HL-60/S4 treated with retinoic acid at 250 ng/mL for 4 days and 3 days (cell line): ENCODE data around the gene JARID2.

Source experiments
- in situ Hi-C: fragments of 300-500 bp; cut with MboI; formaldehyde crosslinking; loops from 2 replicates; pipeline ENCODE4 v1.7.0; 2022; ENCODE audit warnings: low sequenced_read_pairs

The JARID2 gene

GRCh38 chr6:15349379-15349778, 103.5 kb downstream of the JARID2 start:
- in situ Hi-C loops, result no loop called here

GRCh38 chr6:15350386-15351083, 104.7 kb downstream of the JARID2 start:
- in situ Hi-C loops, result no loop called here

- in situ Hi-C loops, result no loop called here
These were observed 105.8 kb downstream of the JARID2 start for GRCh38 chr6:15351631-15352030.

- in situ Hi-C loops, result no loop called here
These were observed 106.4 kb downstream of the JARID2 start for GRCh38 chr6:15352220-15352619.

- in situ Hi-C loops, result no loop called here
These were observed 107.0 kb downstream of the JARID2 start for GRCh38 chr6:15352845-15353244.

DNA sequence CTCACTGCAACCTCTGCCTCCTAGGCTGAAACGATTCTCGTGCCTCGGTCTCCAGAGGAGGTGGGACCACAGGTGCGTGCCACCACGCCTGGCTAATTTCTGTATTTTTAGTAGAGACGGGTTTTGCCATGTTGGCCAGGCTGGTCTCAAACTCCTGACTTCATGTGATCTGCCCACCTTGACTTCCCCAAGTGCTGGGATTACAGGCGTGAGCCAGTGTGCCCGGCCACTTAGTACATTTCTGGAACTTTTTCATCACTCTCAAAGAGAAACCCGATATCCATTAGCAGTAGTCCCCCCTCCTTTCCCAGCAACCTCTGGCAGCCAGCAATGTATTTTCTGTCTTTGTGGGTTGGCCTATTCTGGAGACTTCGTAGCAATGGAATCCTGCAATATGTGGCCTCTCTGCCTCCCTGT, 109.8 kb downstream of the JARID2 start:
- in situ Hi-C loops, result no loop called here

DNA sequence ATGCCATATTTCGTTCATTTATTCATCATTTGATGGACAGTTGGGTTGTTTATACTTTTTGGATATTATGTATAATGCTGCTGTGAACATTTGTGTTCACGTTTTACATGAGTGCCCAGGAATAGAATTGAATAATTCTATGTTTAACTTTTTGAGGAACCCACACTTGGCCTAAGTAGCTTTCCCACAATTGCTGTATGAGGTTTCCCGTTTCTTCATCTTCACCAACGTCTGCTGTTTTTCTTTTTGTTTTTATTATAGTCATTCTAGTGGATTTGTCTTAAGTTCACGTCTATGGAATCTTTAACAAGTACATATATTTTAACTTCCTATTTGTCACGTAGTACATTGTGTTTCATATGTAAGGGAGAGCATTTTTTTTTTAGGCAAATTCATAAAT, 110.3 kb downstream of the JARID2 start:
- in situ Hi-C loops, result no loop called here

GRCh38 chr6:15356937-15357336, 111.1 kb downstream of the JARID2 start:
- in situ Hi-C loops, result no loop called here

GRCh38 chr6:15357782-15358181, 111.9 kb downstream of the JARID2 start:
- in situ Hi-C loops, result no loop called here

DNA sequence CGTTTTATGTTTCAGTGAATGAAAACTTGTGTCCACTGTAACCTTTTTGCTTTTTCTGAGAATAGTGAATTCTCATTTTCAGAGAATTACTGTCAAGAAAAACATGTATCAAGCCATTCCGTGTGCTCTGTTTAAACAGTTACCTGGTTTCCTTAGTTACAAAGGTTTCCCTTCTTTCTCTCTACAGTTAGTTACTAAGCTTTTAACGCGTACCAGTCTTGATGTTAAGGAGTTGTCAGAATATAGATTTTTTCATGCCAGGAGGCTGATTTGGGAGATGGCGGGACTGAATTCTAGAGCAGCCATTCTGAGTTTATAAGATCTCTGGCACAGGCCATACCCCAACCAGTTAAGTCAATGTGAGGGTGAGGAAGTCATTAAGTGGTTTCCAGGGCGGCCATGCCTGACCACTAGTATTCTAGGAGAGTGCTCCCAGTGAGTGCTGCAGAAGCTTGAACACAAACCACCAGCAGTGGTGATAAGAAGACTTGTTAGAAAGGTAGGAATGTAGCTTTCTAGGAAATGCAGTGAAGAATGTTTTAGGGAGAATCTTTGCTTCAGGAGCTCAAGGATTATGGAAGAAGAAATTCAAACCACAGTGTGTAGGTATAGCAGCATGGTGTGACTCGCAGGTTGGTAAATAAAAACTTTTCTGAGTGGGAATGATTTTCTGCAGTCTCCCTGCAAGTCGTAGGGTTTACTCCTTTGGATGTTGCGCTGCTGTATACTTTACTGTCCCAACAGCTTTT, 112.9 kb downstream of the JARID2 start:
- in situ Hi-C loops, result no loop called here

- in situ Hi-C loops, result no loop called here
These were observed 113.5 kb downstream of the JARID2 start for GRCh38 chr6:15359335-15359862.

- in situ Hi-C loops, result no loop called here
These were observed 114.4 kb downstream of the JARID2 start for GRCh38 chr6:15360300-15360699.

DNA sequence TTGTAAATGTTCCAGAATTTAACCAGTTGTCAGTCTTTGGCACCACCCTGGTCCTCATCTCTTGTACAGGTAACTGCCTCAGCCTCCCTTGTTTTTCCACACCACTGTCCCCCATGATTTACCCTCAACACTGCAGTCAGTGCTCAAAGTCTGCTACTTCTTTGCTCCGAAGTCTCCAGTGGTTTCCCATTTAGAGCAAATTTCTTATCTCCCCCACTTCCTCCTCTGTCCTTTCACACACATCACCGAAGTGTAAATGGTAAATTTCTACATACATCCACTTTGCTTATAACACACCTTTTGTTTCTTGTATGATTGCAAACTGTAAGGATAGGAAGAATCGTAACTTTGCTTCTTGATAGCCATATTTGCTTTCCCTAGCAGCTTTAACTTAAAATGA, 115.3 kb downstream of the JARID2 start:
- in situ Hi-C loops, result no loop called here

GRCh38 chr6:15362274-15363160, 116.6 kb downstream of the JARID2 start:
- in situ Hi-C loops, result no loop called here

DNA sequence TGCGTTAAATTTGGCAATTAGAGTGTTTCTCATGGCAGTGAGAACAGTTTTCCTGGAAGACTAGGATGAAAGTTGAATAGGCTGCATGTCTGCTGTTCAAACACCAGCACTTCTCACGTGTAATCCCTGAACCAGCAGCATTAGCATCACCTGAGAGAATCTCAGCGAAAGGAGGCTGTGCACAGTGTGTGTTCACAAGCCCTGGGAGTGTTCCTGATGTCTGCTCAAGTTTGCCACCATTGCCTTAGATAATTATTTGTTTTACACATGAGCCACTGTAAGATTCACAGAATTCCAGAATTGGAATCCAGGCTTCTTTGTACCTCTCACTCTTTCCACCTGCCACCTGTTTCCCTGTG, 117.3 kb downstream of the JARID2 start:
- in situ Hi-C loops, result no loop called here

- in situ Hi-C loops, result no loop called here
These were observed 117.9 kb downstream of the JARID2 start for GRCh38 chr6:15363523-15364400.

DNA sequence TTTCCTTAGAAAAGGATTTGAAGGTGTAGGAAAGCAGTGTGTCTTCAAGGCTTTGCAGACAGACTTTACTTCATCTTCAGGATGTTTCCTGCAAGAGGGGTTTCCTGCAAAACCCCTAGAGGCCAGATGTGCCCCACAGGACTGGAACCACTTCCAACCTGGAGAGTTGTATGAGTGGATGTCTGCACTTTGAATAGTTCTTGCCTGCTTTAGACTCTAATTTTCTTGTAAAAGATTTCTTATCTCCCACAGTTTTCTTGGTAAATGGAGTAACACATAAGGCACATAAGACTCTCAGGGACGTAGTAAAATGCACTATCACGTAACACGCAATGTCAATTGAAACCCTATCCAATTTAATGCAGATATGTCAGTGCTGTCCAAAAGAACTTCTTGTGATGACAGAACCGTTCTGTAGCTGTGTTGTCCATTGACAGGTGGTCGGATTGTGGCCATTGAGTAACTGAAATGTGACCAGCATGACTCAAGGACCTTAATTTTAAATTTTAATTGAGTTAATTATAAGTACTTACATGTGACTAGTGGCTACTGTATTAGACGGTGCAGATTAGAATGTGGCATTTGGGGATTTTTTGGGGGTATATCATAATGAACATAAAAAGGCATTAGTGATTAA, 118.7 kb downstream of the JARID2 start:
- in situ Hi-C loops, result no loop called here

DNA sequence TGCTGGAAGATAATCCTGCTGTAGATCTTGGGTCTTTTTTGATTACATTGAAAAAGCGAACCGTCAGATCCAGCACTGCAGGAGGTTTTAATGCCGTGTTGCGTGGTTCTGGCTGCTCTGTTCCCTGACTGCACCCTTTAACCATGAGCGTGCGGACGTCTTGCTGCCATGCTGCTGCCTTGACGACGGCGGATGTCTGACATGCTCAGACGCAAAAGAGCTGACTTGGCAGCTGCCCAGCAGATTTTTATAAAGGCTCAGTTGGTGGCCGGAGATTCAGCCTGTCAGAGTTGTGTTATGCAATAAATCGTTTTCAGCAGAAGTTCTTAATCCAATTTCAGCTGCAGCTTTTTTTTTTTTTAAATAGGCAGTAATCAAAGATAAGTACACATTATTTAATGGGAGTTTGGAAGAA, 119.4 kb downstream of the JARID2 start:
- in situ Hi-C loops, result no loop called here

- in situ Hi-C loops, result no loop called here
These were observed 120.2 kb downstream of the JARID2 start for GRCh38 chr6:15366003-15366535.

- in situ Hi-C loops, result no loop called here
These were observed 121.0 kb downstream of the JARID2 start for GRCh38 chr6:15366879-15367278.
